HG03159 (cell line): Measurements from ENCODE around the gene SMPD1.

Experiments used
- ATAC-seq: cut with Tn5 transposase; IDR thresholded peaks from one replicate; pipeline ENCODE4 v1.9.1; 2021; ENCODE audit warnings: mild to moderate bottlenecking, moderate library complexity; ENCODE audit not compliant: unreplicated experiment

SMPD1 gene

GRCh38 chr11:6410695-6411430, 20.6 kb downstream of the SMPD1 start:
- no peak for ATAC-seq

DNA sequence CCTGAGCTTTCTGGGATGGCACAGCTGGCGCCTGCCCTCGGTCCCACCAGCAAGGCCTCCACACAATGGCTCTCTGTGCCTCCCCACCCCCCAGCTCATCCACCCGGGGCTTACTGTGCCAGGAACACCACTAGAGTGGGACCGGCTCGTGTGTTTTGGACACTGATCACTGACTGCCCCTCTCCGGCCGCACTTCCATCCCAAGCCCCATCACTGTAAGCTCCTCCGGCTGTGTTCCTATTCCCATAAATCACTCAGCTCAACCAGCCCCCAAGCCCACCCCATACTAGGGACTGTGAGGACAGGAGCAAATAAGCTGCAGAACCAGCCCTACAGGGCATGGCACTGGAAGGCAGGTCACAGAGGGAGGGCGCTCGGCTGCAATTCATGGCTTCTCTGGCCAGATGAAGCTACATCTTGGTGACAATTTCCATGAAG, 21.3 kb downstream of the SMPD1 start:
- no peak for ATAC-seq

GRCh38 chr11:6413791-6414201, 23.5 kb downstream of the SMPD1 start:
- no peak for ATAC-seq

DNA sequence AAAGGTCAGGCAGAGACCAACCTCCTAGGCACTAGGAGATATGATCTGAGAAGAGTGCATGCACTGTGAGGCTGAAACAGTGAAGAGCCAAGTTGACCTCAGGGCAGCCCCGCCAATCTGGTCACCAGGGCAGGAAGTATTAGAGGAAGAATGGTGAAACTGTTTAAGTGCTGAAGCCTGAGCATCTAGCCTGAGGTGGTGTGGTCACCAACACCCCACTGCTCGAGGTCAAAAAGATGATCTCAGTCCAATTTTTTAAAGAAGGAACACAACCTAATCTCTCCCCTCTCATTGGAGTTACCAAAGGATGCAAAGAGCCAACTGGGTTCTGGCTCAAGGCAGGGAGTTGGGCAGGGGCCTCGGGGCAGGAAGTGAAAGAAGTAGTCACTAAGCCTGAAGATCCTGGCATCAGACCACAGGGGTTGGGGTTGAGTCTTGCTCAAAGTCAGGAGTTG, 24.6 kb downstream of the SMPD1 start:
- no peak for ATAC-seq

- no peak for ATAC-seq
Observed at GRCh38 chr11:6415797-6416196, 25.5 kb downstream of the SMPD1 start.

- ATAC-seq: no peak
Observed at GRCh38 chr11:6417907-6418556, 27.8 kb downstream of the SMPD1 start.

GRCh38 chr11:6418557-6419008, 28.3 kb downstream of the SMPD1 start:
- no peak for ATAC-seq

GRCh38 chr11:6419009-6419631, 28.8 kb downstream of the SMPD1 start, which contains the start of gene APBB1:
APBB1 (minus strand) TSS chr11:6419094; CDS start chr11:6411347, 7,747 bp downstream.
- ATAC-seq: peak; percentile 50

DNA sequence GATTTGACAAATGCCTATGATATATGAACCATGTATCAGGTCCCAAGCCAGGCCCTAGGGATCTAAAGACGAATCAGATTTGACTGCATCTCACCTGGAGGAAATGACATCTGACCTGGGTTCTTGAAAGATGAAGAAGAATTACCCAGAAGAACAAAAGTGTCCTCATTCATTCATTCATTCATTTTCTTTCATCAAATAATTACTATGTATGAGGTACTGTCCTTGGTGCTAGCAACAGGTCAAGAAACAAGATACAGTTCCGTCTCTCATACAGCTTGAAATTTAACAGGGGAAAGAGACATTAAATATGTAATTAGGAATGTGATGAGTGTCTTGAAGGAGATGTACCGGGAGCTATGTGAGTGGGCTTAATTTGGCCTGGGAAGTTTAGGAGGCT, 30.4 kb downstream of the SMPD1 start:
- ATAC-seq: no peak

DNA sequence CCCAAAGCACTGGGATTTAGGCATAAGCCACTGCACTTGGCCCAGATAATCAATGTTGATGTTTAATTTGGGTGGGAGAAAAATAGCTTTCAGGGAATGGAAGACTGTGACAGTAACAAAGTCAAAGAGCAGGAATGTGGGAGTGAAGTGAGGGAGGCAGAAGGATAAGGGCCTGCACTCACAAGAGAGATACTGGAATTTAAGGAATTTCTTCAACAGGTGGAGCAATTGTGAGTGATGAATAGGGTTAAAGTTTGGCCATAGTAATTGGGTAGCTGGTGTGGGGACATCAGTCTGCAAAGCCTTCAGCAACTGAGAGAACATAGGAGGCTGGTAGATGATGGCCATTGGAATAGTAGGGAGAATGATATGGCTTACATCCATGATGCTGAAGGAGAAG, 37.2 kb downstream of the SMPD1 start:
- ATAC-seq: no peak

DNA sequence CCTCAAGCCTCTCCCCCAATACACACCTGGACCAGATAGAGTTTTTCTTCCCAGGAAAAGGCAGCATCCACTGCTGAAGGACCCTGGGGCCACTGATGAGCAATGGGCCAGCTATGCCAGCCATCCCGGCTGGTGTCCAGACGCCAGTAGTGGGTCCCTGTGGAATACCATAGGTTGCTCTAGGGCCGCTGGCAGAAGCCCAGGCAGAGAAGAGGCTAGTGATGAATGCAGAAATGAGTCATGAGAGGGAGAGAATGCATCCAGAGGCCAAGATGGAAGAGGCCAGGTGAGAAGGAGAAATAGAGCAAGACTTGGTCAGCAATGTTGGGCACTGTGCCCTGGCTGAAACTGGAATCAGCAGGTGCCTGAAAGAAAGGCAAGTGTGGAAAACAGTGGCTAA, 41.6 kb downstream of the SMPD1 start:
- ATAC-seq: no peak

GRCh38 chr11:6433998-6434660, 43.9 kb downstream of the SMPD1 start:
- ATAC-seq: no peak

DNA sequence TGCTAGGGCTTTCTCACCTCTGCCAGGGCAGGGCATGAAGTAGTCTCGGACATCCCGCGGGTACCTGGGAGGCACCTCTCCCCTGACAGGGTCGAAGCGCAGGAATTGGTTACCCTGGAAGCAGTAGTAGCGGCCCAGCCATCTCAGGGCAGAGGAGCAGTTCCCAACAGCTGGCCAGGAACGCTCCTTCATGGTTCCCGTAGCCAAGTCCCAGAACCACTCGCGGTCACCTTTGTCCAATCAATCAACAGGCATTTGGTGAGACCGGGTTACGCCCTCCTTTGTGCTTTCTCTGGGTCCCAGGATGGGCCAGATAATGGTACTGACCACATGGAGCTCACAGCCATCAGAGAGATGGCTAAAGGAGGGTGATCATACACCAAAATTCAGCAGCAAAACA, 47.1 kb downstream of the SMPD1 start:
- no peak for ATAC-seq

GRCh38 chr11:6437993-6438392, 47.7 kb downstream of the SMPD1 start:
- ATAC-seq: no peak

DNA sequence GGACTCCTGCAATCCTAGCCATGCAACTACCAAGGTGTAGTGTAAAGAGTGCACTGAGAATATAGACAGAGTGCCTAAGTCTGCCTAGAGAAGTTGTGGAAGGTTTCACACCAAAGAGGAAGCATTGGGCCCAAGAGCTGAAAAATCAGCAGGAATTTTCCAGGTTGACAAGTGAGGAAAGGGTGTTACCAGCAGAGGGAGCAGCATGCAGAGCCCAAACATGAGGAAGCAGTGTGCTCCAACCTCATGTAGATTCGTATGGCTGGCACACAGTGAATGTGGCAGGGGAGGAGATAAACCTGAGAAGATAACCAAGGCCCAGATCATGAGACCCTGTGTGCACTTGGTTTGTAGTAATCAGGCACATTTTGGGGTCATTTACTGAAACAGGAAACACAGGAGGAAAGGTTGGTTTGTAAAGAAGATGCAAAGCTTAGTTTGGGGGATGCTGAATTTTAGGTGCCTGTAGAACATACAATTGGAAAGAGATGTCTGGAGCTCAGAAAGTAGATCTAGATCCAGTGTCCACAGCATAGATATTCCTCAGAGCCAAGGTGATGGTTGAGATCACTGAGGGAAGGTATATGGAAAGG, 48.8 kb downstream of the SMPD1 start:
- ATAC-seq: no peak

DNA sequence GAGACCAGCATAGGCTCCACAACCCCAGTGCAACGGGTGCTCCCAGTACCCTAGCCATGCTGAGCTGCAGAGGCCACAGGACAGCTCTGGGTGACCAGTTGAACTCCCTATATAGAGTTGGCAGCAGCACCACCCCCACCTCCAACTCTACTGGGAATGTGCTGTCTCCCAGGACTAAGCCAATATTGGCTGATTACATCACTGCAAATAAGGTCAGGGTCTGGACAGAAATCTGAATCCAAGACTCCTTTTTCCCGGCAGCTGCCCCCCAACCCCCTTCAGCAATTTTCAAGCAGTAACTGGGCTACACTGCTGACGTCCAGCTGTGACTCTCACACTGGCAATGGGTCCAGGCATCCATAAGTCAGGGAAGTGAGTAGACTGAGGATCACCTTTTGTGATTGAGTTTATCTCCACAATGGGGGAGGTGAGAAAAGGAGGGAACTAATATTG, 50.7 kb downstream of the SMPD1 start, which contains the start of gene HPX:
HPX (minus strand) TSS at position 82 of the 453 bp plus-strand sequence; CDS start at position 58, 24 bp downstream.
- no peak for ATAC-seq

DNA sequence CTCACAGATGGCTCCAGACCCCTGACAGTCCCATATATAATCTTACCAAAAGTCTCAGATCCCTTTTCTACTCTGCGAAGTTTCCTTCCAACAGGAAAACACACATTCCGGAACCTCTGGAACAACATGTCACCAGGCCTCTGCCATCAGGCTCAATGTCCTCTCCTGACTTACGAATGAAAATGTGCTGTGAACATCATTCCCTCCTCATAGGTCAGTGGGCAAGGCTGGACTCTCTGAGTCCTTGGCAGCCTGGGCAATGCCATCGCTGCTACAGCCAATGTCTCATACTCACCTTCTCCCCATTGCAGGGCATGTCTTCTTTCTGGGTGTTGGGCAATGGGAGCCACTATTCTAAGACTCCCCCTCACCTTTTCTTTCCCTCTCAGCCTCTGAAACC, 52.2 kb downstream of the SMPD1 start:
- ATAC-seq: no peak

DNA sequence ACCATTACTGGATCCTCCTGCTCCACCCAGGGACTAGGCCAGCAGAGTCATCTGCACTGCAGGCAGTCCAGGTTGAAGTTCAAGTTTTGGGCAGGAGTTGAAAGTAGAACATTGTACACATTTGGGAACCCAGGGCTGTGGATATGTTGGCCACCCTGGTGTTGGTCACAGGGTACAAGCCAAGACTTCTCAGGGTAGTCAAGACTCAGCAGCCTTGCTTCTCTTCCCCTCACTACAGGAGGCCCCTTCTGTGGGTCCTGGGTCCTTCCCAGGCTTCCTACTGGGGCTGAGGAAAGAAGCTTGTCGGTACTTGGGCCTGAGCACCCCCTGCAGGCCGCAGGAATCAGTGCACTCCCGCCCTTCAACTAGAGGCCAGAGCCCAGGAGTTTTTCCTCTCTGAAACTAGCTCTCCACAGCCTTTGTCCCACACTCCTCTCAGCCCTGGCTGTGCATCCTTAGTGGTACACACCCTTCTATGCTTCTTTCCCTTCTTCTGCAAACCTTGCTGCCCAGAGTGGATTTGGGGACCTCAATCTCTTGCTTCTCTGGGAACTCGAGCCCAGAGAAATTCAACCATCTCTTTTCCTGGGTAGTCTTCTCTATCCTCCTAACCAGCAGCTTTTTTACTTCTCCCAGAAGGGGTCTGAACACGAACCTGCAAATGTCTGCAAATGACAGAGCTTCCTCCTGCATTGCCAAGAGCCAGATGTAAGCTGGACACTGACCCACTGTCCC, 53.2 kb downstream of the SMPD1 start:
- peak; percentile 85 for ATAC-seq
